Activated CD4-positive, alpha-beta T cell treated with anti-CD3 and anti-CD28 coated beads for 24 hours (primary cell): ENCODE measurements around the gene CCDC148.
"Not testable (repeated sequence)": the region's sequence is repeated elsewhere in the genome, so short reads cannot be mapped to it uniquely, and the experiment has no call there.

Source experiments
- DNase-seq, 2 donors: peaks; one replicate each; pipeline ENCODE4 v3.0.0-alpha.2; 2020; ENCODE audit warnings: low read depth in 2 of 2

Gene CCDC148

DNA sequence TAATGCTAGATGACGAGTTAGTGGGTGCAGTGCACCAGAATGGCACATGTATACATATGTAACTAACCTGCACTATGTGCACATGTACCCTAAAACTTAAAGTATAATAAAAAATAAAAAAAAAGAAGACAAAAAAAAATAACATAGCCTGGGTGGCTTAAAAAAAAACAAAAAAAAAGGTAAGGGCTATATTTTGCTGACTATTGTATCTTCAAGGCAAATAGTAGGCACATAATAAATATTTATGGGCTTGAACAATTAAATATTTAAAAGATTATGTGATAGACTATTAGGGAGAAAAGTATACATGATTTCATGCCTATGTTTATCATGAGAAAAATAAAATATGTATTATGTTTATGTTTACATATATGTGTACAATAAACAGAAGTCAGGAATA, 99.4 kb downstream of the CCDC148 start:
- no peak for DNase-seq

DNA sequence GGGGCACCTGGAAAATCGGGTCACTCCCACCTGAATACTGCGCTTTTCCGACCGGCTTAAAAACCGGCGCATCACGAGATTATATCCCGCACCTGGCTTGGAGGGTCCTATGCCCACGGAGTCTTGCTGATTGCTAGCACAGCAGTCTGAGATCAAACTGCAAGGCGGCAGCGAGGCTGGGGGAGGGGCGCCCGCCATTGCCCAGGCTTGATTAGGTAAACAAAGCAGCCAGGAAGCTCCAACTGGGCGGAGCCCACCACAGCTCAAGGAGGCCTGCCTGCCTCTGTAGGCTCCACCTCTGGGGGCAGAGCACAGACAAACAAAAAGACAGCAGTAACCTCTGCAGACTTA, 105.1 kb downstream of the CCDC148 start:
- DNase-seq = not testable (repeated sequence)

DNA sequence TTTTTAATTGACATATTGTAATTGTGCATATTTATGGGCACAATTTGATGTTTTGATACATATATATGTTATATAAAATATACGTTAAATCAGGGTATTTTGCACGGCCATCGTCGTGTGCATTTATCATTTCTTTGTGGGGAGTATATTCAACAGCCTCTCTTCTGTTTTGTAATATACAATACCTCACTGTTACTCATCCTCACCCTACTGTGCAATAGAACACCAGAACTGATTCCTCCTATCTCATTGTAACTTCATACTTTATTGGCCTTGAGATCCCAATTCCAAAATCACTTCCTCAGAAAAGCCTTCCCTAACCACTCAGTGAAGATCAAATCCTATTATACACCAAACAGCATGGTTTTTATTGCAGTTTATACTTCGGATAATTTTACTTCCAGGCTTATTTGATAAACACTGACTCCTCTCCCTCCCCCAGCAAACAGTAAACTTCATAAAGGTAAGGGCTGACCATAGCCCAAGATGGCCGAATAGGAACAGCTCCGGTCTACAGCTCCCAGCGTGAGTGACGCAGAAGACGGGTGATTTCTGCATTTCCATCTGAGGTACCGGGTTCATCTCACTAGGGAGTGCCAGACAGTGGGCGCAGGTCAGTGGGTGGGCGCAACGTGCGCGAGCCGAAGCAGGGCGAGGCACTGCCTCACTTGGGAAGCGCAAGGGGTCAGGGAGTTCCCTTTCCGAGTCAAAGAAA, 105.6 kb downstream of the CCDC148 start:
- DNase-seq = not testable (repeated sequence)

- no peak for DNase-seq
These were observed 110.5 kb downstream of the CCDC148 start for GRCh38 chr2:158346032-158346431.

DNA sequence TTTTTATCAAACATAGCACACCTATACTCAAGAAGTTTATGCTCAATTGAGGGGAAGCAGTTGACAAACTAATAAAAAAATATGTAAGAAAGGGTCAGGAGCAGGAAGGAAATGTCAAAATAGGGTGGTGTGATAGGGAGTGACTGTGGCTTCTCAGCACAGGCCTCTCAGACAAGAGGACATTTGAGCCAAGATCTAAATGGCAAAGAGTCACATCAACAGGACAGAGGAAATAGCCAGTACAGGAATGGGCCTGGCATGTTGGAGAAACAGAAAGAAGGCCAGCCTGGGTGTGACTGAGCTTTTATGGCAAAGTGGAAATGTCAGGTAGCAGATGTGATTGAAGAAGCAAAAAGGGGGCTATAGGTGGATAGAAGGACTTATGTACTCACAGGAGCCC, 117.0 kb downstream of the CCDC148 start:
- DNase-seq = no peak

DNA sequence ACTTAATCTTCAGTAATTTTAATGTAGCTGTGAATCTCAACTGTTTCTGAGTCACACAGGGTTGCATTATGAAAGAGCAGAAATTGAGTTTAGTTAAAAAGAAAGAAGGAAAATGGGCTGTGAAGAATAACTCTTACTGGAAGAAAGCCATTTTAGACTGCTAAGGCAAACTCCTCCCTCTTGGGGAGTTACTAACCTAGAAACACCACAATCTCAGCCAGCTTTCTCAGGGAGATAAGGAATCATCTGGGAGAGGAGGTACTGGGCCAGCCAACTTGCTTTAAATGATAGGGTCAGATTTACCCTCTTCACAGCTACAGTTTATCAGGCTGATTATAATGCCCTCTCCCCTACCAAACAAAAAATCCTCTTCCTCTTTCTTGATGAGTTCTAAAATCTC, 119.5 kb downstream of the CCDC148 start:
- no peak for DNase-seq

GRCh38 chr2:158331799-158332198, 124.8 kb downstream of the CCDC148 start:
- not testable (repeated sequence) for DNase-seq

DNA sequence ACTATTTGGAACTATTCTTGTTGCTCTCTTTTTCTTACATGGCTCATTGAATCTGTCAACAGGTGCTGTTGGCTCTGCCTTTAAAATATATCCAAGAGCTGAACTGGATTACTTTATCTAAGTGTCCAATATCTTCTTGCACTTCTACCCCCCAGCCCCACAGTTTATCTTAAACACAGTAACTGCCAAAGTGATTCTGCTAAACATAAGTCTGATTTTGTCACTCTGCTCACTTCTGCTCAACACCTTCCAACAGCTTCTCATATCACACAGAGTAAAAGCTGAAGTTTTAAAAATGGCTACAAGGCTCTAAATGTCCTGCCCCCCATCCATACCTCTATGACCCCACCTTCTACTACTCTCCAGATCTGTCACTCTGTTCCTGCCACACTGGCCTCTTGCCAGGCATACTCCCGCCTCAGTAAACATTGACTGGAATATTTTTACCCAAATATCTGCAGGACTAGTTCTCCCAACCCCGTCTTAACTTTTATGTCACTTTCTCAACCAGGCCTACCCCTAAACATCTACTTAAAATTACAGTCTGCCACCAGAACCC, 130.7 kb downstream of the CCDC148 start:
- DNase-seq = no peak

DNA sequence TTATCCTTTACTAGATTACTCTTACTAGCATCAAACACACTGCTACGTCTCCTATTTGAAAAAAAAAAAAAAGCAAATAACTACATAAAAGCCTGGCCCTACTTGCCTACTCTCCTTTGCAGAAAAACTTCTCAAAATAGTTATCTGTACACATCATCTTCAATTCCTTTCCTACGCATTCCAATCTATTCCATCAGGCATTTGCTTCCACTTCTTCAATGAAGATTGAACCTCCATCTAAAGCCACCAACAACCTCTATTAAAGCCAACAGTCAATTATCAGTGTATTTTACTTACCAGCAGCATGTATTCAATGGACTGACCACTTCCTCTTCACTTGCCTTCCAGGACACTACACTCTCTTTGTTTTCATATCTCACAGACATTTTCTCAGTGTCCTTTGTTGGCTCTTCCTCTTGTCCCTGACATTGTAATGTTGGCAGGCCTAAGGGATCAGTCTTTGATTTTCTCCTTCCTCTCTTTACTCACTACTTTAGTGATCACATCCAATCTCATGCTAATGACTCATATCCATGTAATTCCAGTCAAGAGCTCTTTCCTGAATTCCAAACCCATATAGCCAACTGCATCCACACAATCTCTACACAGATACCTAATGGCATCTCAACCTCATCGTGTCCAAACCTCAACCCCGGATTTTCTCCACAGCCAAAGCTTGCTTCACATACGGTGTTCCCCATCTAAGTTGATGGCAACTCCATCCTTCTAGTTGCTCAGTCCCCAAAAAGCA, 131.3 kb downstream of the CCDC148 start:
- DNase-seq = no peak

DNA sequence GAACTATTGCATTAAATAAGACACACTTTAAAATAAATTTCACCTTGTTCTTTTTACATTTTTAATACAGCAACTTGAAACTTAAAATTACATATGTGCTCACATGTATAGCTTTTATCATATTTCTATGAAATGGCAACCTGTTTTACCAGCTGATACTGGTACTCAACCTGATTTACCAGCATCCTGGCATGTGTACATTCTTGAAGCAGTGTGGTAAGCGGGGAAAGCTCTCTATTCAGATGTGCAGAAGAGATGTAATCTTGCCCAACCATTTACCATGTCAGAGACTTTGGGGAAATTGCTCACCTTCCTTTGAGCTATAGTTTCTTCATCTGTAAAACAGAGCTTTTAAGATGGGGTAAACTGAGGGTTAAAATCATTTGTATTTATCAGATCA, 133.2 kb downstream of the CCDC148 start:
- DNase-seq = no peak

GRCh38 chr2:158321264-158321663, 135.3 kb downstream of the CCDC148 start:
- no peak for DNase-seq

GRCh38 chr2:158319269-158319668, 137.3 kb downstream of the CCDC148 start:
- no peak for DNase-seq

GRCh38 chr2:158317642-158318041, 138.9 kb downstream of the CCDC148 start:
- no peak for DNase-seq

DNA sequence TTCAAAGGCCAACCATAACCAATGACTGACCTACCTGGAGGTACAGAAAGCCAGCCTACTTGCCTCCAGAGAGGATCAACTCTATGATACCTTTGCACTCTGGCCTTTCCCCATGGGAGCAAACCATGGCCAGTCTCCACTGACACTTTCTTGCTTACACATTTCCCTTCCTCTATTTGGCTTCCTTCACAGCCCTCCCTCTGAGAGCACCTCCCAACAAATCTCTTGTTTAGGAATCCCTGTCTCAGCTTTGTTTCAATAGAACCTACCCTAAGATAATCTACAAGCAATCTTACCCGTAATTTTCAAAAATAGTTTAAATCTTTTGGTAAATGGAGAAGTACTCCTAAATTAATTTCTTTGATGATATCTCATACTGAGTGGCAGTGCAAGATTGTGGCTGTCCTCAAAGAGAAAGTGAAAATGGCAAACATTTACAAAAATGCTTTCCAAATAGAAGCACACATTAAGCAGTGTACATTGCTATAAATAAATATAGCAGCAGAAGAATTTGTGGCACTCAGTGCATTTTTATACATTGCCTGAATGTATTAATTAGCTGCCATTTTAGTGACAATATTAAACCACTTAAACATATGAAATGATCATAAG, 140.6 kb downstream of the CCDC148 start:
- DNase-seq = no peak

DNA sequence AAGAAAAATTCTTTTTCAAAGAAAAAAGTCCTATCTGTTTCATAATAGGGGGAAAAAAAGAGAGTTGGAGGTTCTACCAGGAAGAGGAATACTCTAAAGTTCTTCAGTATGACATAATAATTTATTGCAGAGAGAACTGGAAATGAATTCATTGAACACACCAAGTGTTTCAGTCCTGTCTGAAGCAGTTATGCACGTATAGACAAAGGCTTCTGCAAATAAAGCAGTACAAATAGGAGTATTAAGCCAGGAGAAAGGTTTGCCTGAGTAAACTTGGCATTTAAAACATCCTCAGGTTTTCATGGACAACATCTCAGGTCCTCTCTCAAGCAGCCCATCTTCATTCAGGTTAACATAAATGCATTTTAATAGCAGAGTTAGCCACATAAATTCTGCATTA, 141.6 kb downstream of the CCDC148 start:
- DNase-seq = no peak

DNA sequence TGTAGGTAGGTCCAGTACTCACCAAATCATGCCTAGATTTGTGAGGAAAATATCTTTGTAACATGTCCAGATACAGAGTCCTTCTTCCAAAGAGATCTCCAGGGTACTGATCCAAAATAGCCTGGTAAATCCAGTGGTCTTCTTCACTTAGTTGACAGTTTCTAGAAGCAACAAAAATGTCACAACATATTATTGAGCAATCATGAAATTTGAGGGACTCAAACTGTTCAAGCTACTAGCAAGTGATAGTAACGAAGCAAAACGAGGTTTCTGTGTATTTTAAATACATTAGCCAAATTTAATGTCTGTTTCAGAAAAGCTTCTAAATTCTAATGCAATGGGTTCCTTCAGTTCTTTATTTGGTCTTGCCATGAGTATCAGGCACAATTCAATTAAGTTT, 142.8 kb downstream of the CCDC148 start:
- no peak for DNase-seq

GRCh38 chr2:158312981-158313380, 143.6 kb downstream of the CCDC148 start:
- no peak for DNase-seq

- not testable (repeated sequence) for DNase-seq
These were observed 146.1 kb downstream of the CCDC148 start for GRCh38 chr2:158310407-158310806.

DNA sequence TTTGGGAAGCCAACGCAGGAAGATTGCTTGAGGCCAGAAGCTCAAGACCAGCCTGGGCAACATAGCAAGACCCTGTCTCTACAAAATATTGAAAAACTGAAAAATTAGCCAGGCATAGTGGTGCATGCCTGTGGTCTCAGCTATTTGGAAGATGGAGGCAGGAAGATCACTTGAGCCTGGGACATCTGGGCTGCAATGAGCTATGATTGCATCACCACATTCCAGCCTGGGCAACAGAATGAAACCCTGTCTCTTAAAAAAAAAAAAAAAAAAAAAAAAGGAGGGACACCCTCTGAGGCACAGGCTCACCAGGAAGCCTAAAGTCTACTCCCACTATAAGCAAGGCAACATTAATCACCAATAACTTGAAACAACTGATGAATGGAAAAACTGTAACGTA, 151.1 kb downstream of the CCDC148 start:
- DNase-seq = no peak

- DNase-seq = no peak
These were observed 156.2 kb downstream of the CCDC148 start for GRCh38 chr2:158300394-158300793.

- DNase-seq = no peak
These were observed 158.9 kb downstream of the CCDC148 start for GRCh38 chr2:158297606-158298005.

GRCh38 chr2:158297120-158297519, 159.4 kb downstream of the CCDC148 start:
- DNase-seq = no peak

DNA sequence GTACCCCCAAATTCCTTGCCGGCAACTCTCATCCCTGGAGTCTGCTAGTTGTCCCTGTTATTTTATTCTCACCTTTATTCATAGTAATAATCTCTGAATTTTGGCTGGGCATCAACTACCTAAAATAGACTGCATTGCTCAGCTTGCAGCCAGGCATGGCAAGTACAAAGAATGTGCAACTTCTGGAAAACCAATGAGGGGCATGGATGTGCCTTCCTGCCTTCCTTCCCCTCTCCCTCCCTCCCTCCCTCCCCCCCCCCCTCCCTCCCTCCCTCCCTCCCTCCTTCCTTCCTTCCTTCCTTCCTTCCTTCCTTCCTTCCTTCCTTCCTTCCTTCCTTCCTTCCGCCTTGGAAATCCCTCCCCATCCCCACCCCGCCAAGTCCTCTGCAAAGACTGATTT, 162.8 kb downstream of the CCDC148 start:
- no peak for DNase-seq
